K562 (cell line): ENCODE data around the gene ZFYVE28. TPM values are rescaled to one million over a fixed set of nuclear protein-coding genes. Genes with fewer than 3 reads are reported as not detected.

ENCODE experiments used
- CHD7 ChIP-seq: fragments of 200-600 bp; sonication (generic); IDR thresholded peaks from one replicate; pipeline ENCODE4 v1.6.1; 2012; ENCODE audit warnings: mild to moderate bottlenecking, low read depth, low read length, inconsistent platforms
- CREBBP ChIP-seq: IDR thresholded peaks from one replicate; pipeline ENCODE4 v1.6.1; 2012; ENCODE audit warnings: low read depth, mild to moderate bottlenecking, control low read depth, inconsistent platforms, low read length
- CREM ChIP-seq: IDR thresholded peaks from 2 replicates; pipeline ENCODE4 v1.6.1; 2014; ENCODE audit warnings: antibody characterized with exemption, low read depth
- ETV1 ChIP-seq: fragments of 450-650 bp; conservative IDR thresholded peaks from 2 replicates; pipeline ENCODE4 v1.6.1; 2016; ENCODE audit warnings: missing genetic modification characterization, control low read depth, low read depth, missing compliant biosample characterization
- FOXK2 ChIP-seq, 2 experiments: fragments of 450-650 bp; IDR thresholded peaks in 1 of 2; conservative IDR thresholded peaks in 1 of 2; 2 replicates each; pipeline ENCODE4 v1.6.1; 2016; ENCODE audit warnings: low read depth in 2 of 2, mild to moderate bottlenecking in 1 of 2
- MYC ChIP-seq, 2 experiments: fragments of 250-450 bp in 1 of 2; sonication (Bioruptor Pico) in 1 of 2; IDR thresholded peaks; 2 replicates each; pipeline versions ENCODE4 v1.5.1 to v1.6.1; 2012 to 2021; ENCODE audit warnings: low read depth in 2 of 2, borderline replicate concordance in 1 of 2, improper control_type of control experiment in 1 of 2, low read length in 1 of 2, mild to moderate bottlenecking in 1 of 2, moderate library complexity in 1 of 2
- PYGO2 ChIP-seq: fragments of 450-650 bp; IDR thresholded peaks from 2 replicates; pipeline ENCODE4 v1.6.1; 2016; ENCODE audit warnings: mild to moderate bottlenecking, missing genetic modification characterization, moderate library complexity, missing compliant biosample characterization
- RCOR1 ChIP-seq, 2 experiments: IDR thresholded peaks; 2 replicates each; pipeline ENCODE4 v1.6.1; 2012; ENCODE audit warnings: low read depth in 2 of 2, low read length in 2 of 2, borderline replicate concordance in 1 of 2, improper control_type of control experiment in 1 of 2
- TRIM24 ChIP-seq, 2 experiments: fragments of 450-650 bp; IDR thresholded peaks; 2 replicates each; pipeline ENCODE4 v1.6.1; 2016
- polyA plus RNA-seq, 8 experiments: library from polyadenylated mRNA; depleted of rRNA in 4 of 8; stranded (reverse) in 5 of 8; unstranded in 3 of 8; fragments of >200 nt; fragmentation: Nextera tagmentation in 2 of 8; fragmentation: Illumina TruSeq in 1 of 8; extraction: Ambion mirVana in 2 of 8; extraction: Trizol in 1 of 8; gene quantifications; 2 replicates each; pipeline versions ENCODE4 v1.2.1 to v1.2.3, GENCODE V29; 2011 to 2014; ENCODE audit warnings: inconsistent platforms in 1 of 8, missing spikeins in 1 of 8
- total RNA-seq, 7 experiments: library from RNA; depleted of rRNA in 6 of 7; stranded (reverse); fragments of >200 nt in 6 of 7; fragmentation: Illumina TruSeq in 2 of 7; extraction: Trizol in 2 of 7; gene quantifications; 2 replicates each; pipeline versions ENCODE4 v1.2.1 to v1.2.3, GENCODE V29; 2011 to 2021; ENCODE audit warnings: low replicate concordance in 1 of 7
- TF ChIP-seq, protein P1 (sequence below): fragments of 200-800 bp; sonication (Bioruptor generic); IDR thresholded peaks from 2 replicates; pipeline ENCODE4 v1.6.1; 2017; ENCODE audit warnings: missing genetic modification characterization, missing compliant biosample characterization
- TF ChIP-seq, protein P2 (sequence below): sonication (generic); formaldehyde crosslinking; IDR thresholded peaks from 2 replicates; pipeline ENCODE4 v1.8.1; 2023; ENCODE audit warnings: mild to moderate bottlenecking, missing genetic modification reagents, moderate library complexity

The ZFYVE28 gene
- total and polyA plus RNA-seq, 9 of the 15 experiments (the other 6 are each of a cell fraction or from before 2014, with no cell fraction given) = 1.3 to 24.8 (median 8.9) TPM

DNA sequence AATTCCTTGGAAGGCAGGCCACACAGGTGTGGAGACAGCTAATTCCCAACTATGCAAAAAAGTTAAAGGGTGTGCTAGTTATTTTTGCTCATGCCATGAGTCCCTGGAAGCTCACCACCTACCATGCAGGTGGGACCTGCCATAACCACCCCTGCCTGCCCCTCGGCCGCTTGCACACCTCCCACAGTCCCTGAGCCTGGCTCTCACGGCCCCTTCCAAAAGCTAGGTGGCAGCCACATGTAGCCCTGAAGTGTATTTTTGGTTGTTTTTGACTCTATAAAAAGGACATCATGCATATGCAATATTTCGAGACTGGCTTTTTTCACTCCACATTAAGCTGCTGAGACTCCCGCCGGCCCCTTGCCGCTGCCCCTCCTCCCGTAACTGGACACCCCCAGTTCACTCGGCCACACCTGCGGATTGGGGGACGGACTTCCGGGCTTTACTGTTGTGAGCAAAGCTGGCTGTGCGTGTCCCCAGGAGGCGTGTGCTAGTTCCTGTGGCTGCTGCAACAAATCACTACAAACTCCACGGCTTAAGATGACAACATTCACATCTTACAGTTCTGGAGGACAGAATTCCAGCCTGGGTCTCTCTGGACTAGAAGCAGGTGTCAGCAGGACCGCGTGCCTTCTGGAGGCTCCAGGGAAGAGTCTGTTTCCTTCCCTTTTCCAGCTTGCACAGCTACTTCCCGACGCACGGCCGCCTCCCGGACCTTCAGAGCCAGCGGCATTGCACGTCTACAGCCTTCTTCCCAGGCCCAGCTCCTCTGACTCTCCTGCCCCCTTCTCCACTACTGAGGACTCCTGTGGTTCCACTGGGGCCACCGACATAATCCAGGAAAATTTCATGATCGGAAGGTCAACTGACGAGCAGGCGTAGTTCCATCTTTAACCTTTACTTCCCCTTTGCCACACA lies 24.8 kb downstream of the ZFYVE28 start (continued):
- TF ChIP-seq ETV1 (tag) (peak; percentile 71), RCOR1 (IDR thresholded peaks at IDR 0.05; ENCODE audit: borderline replicate concordance in 1 of 2, low read depth in 2 of 2, low read length in 2 of 2) (peak in 1 of 2 experiments; percentile 59; a peak in 1 of 4 replicates), CREM (no peak), MYC (IDR thresholded peaks at IDR 0.05; ENCODE audit: low read depth, low read length) (peak; percentile 67), MYC (CRISPR knock-in tag; IDR thresholded peaks at IDR 0.05; ENCODE audit: borderline replicate concordance, low read depth) (no peak), FOXK2 (conservative IDR thresholded peaks at IDR 0.05 in 1 of 2, IDR thresholded peaks at IDR 0.05 in 1 of 2; ENCODE audit: low read depth in 2 of 2) (no peak; a peak in 1 of 4 replicates), TRIM24 (IDR thresholded peaks at IDR 0.05) (no peak), PYGO2 (tag) (no peak), CHD7 (no peak), CREBBP (no peak)
- TF ChIP-seq, protein P1, sequence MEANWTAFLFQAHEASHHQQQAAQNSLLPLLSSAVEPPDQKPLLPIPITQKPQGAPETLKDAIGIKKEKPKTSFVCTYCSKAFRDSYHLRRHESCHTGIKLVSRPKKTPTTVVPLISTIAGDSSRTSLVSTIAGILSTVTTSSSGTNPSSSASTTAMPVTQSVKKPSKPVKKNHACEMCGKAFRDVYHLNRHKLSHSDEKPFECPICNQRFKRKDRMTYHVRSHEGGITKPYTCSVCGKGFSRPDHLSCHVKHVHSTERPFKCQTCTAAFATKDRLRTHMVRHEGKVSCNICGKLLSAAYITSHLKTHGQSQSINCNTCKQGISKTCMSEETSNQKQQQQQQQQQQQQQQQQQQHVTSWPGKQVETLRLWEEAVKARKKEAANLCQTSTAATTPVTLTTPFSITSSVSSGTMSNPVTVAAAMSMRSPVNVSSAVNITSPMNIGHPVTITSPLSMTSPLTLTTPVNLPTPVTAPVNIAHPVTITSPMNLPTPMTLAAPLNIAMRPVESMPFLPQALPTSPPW (CRISPR knock-in tag) = peak; percentile 17; the same call in 1 of the 2 replicates
- TF ChIP-seq, protein P2, sequence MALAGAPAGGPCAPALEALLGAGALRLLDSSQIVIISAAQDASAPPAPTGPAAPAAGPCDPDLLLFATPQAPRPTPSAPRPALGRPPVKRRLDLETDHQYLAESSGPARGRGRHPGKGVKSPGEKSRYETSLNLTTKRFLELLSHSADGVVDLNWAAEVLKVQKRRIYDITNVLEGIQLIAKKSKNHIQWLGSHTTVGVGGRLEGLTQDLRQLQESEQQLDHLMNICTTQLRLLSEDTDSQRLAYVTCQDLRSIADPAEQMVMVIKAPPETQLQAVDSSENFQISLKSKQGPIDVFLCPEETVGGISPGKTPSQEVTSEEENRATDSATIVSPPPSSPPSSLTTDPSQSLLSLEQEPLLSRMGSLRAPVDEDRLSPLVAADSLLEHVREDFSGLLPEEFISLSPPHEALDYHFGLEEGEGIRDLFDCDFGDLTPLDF (CRISPR knock-in tag) = 0 out of 2 replicates have a peak, but pooled peaks have one; percentile 22
